Psoas muscle (tissue), 8 donors: ENCODE results near the gene CDK11A. TPM values are rescaled to one million over a fixed set of nuclear protein-coding genes. Genes with fewer than 3 reads are reported as not detected.

Experiments used
- ATAC-seq, 4 donors: fragments of 200-7000 bp; cut with Tn5 transposase; one replicate each; pipeline ENCODE4 v1.9.1; 2020; ENCODE audit warnings: moderate library complexity in 3 of 4, mild to moderate bottlenecking in 2 of 4
- DNase-seq, 2 donors: peaks; one replicate each; pipeline ENCODE4 v3.0.0-alpha.2; 2020
- H3K27ac ChIP-seq: fragments of 200-600 bp; one replicate; pipeline ENCODE4 v1.8.0; 2022
- H3K27me3 ChIP-seq, 3 donors: fragments of 200-600 bp in 1 of 3; one replicate each; pipeline versions ENCODE4 v1.6.1 to v1.8.0; 2013 to 2022; ENCODE audit warnings: low read length in 2 of 3, mild to moderate bottlenecking in 2 of 3, moderate library complexity in 1 of 3; ENCODE audit not compliant: insufficient read depth in 3 of 3
- H3K36me3 ChIP-seq, 2 donors: fragments of 200-600 bp in 1 of 2; one replicate each; pipeline versions ENCODE4 v1.6.1 to v1.8.0; 2013 to 2022; ENCODE audit warnings: low read depth in 1 of 2, mild to moderate bottlenecking in 1 of 2, moderate library complexity in 1 of 2; ENCODE audit not compliant: insufficient read depth in 1 of 2
- H3K4me1 ChIP-seq: fragments of 200-600 bp; one replicate; pipeline ENCODE4 v1.8.0; 2022
- H3K4me3 ChIP-seq: fragments of 200-600 bp; one replicate; pipeline ENCODE4 v1.8.0; 2022; ENCODE audit warnings: mild to moderate bottlenecking
- H3K9me3 ChIP-seq: fragments of 200-600 bp; one replicate; pipeline ENCODE4 v1.8.0; 2022
- CTCF ChIP-seq: fragments of 200-600 bp; IDR thresholded peaks from one replicate; pipeline ENCODE4 v1.8.0; 2022; ENCODE audit warnings: antibody characterized with exemption
- WGBS, 3 donors: extraction: QIAGEN DNeasy Blood & Tissue Kit; methylation state at CpG; one replicate each; pipeline versions ENCODE4 v1.1.6 to v1.1.7; 2013; 5-methylcytosine and 5-hydroxymethylcytosine counted together
- intact Hi-C, 2 donors: fragments of 100-400 bp; cut with DNase I; formaldehyde crosslinking; loops; one replicate each; pipeline versions ENCODE4 v1.11.0 to v1.14.2; 2022
- polyA plus RNA-seq, 3 donors: library from polyadenylated mRNA; stranded (reverse); fragments of 200-250 nt; gene quantifications; one replicate each; pipeline ENCODE4 v1.2.3, GENCODE V29; 2013
- total RNA-seq, 4 donors: library from RNA; stranded (reverse); fragmentation: NEBNext Ultra II Directional in 2 of 4; extraction: Animal tissue kit (Norgen Biotek cat#: 25700) in 2 of 4; gene quantifications; one replicate each; pipeline versions ENCODE4 v1.2.1 to v1.2.4, GENCODE V29; 2021 to 2023
- donor health status: healthy with polysubstance abuse.
- donor health status: DM: no; HTN: no; CAD: no; lungs with moderate emphysema.
- donor health status: Bipolar disorder and iron deficiency.
- donor health status: healthy.
- donor health status: DM: yes; HTN: yes; CAD: no.
- donor health status: DM: no; HTN: no; CAD: no.
- donor health status: DM: no; HTN: no; CAD: no.
- donor health status: DM: yes; HTN: yes; CAD: no.

CDK11A gene
- total and polyA plus RNA-seq, 7 donors = 15.9 to 36.6 (median 20.4) TPM

DNA sequence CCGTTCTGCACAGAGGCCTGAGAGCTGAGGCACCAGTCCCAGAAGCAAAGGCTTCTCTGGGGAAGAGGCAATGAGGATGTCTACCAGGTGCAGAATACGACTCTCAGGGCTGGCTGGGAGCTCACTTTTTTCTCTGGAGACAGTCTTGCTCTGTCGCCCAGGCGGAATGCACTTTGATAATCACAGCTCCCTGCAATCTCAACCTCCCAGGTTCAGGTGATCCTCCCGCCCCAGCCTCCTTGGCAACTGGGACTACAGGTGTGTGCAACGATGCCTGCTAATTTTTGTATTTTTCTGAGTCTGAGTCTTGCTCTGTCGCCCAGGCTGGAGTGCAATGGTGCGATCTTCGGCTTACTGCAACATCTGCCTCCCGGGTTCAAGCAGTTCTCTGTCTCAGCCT is 36.6 kb upstream of the CDK11A start:
- intact Hi-C loops = no loop called here
- 93 to 94% (median 94%) methylated on average over 10 of the region's 10 CpGs for WGBS, 3 donors
- Histone ChIP-seq H3K36me3 (peaks cover 3 to 73% of the 10 kb centered on the region in 2 donors), H3K4me1 (peaks cover 18% of the 10 kb centered on the region), H3K27ac (no peak overlapping the region), H3K4me3 (no peak overlapping the region), H3K9me3 (no peaks in the 10 kb centered on the region), H3K27me3 (no peaks in the 10 kb centered on the region)
- no peak for TF ChIP-seq CTCF
- no peak for ATAC-seq
- peak in 1 of 2 donors; percentile 35 for DNase-seq

- Histone ChIP-seq H3K36me3 (peaks cover 3 to 77% of the 10 kb centered on the region in 2 donors), H3K27me3 (no peaks in the 10 kb centered on the region), H3K4me3 (no peak overlapping the region), H3K4me1 (peaks cover 18% of the 10 kb centered on the region), H3K27ac (no peak overlapping the region), H3K9me3 (no peaks in the 10 kb centered on the region)
- WGBS, 3 donors = 94 to 95% (median 95%) methylated on average over 20 of the region's 20 CpGs
- ATAC-seq (no peak), DNase-seq (no peak)
- intact Hi-C loops = no loop called here
- no peak for TF ChIP-seq CTCF
These were observed 36.1 kb upstream of the CDK11A start for GRCh38 chr1:1760345-1760650.

GRCh38 chr1:1759456-1760344 is 35.5 kb upstream of the CDK11A start:
- DNase-seq (no peak), ATAC-seq (peak in 1 of 4 donors; percentile 8)
- WGBS, 3 donors = 84 to 88% (median 85%) methylated on average over 33 to 37 of the region's 37 CpGs
- intact Hi-C loops = loop anchor here (5.0 kb wide), 2 partner anchors 133 to 148 kb away; partner anchors contain the start of gene GNB1 (in 1 of the 2)
- Histone ChIP-seq H3K4me1 (peaks cover 18% of the 10 kb centered on the region), H3K4me3 (no peak overlapping the region), H3K27ac (peak overlapping the region; percentile 69), H3K9me3 (no peaks in the 10 kb centered on the region), H3K27me3 (no peaks in the 10 kb centered on the region), H3K36me3 (peaks cover 3 to 78% of the 10 kb centered on the region in 2 donors)
- no peak for TF ChIP-seq CTCF

GRCh38 chr1:1758692-1759455 is 34.7 kb upstream of the CDK11A start:
- TF ChIP-seq CTCF = no peak
- intact Hi-C loops = loop anchor here (5.0 kb wide), 2 partner anchors 133 to 148 kb away; partner anchors contain the start of gene GNB1 (in 1 of the 2)
- no peaks in the 10 kb centered on the region for H3K9me3 ChIP-seq
- peaks cover 18% of the 10 kb centered on the region for H3K4me1 ChIP-seq
- ATAC-seq (peak; percentile 62 to 73 (median 71)), DNase-seq (peak; percentile 73 to 82)
- no peaks in the 10 kb centered on the region for H3K27me3 ChIP-seq
- peaks cover 3 to 78% of the 10 kb centered on the region in 2 donors for H3K36me3 ChIP-seq
- peak overlapping the region; percentile 69 for H3K27ac ChIP-seq
- no peak overlapping the region for H3K4me3 ChIP-seq
- WGBS, 3 donors = 61 to 68% (median 65%) methylated on average over 34 of the region's 34 CpGs
